Posterior vena cava (tissue), 2 donors: Measurements from ENCODE around the gene ALDH3B2. TPM values are rescaled to one million over a fixed set of nuclear protein-coding genes. Genes with fewer than 3 reads are reported as not detected.
"Not testable (repeated sequence)": the region's sequence is repeated elsewhere in the genome, so short reads cannot be mapped to it uniquely, and the experiment has no call there.

Source experiments
- DNase-seq: peaks from one replicate; pipeline ENCODE4 v3.0.0-alpha.2; 2020; ENCODE audit warnings: low spot score
- intact Hi-C, 2 donors: fragments of 100-400 bp; cut with DNase I; formaldehyde crosslinking; loops; one replicate each; pipeline versions ENCODE4 v1.14.1 to v1.14.2; 2022 to 2023
- total RNA-seq, 2 donors: library from RNA; stranded (reverse); fragmentation: NEBNext Ultra II Directional; extraction: Animal tissue kit (Norgen Biotek cat#: 25700); gene quantifications; one replicate each; pipeline ENCODE4 v1.2.1, GENCODE V29; 2021
- donor health status: DM: yes; HTN: yes; CAD: no.
- donor health status: DM: yes; HTN: yes; CAD: no.

The ALDH3B2 gene
- total RNA-seq, 2 donors from 2014 or later: not detected

DNA sequence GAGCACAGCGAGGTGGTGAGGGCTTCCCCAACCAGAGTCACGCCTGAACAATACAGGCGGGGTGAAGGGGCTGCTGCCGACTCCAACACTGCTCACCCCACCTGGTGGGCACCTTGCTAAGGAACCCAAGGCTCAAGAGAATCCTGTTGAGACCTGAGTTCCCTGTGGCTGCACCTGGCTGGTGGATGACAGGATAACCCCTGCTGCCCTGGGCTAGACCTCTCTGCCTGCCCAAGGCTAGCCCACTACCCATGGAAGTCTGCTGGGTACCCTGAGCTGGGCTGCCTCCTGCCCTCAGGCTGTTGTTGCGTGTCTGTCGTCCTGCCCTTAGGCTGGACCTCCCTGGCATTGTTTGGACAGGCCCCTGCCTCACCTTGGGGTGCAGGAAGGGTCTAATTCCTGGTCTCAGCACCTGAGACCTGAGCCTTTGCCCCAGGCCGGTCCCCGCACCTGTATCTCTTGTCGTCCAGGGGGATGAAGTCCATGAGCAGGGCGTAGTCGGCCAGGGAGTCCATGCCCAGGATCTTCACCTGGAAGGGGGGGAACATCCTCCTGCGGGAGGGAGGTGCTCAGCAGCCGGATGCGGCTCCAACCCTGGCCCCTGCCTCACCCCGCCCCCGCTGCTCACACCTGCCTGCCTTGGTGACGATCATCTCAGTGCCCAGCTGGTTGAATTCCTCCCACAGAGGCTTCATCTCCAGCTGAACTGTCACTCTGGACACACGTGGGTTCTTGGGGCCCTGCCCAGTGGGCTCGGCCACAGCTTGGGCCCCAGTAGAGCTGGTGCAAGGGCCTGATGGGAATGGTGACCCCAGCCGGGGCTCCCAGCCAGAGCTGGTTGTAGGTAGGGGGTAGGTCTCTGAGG, 39.8 kb downstream of the ALDH3B2 start:
- peak; percentile 69 for DNase-seq
- intact Hi-C loops: no loop called here

- intact Hi-C loops: no loop called here
- DNase-seq: peak; percentile 74
These were observed 40.6 kb downstream of the ALDH3B2 start for GRCh38 chr11:67633758-67634365.

DNA sequence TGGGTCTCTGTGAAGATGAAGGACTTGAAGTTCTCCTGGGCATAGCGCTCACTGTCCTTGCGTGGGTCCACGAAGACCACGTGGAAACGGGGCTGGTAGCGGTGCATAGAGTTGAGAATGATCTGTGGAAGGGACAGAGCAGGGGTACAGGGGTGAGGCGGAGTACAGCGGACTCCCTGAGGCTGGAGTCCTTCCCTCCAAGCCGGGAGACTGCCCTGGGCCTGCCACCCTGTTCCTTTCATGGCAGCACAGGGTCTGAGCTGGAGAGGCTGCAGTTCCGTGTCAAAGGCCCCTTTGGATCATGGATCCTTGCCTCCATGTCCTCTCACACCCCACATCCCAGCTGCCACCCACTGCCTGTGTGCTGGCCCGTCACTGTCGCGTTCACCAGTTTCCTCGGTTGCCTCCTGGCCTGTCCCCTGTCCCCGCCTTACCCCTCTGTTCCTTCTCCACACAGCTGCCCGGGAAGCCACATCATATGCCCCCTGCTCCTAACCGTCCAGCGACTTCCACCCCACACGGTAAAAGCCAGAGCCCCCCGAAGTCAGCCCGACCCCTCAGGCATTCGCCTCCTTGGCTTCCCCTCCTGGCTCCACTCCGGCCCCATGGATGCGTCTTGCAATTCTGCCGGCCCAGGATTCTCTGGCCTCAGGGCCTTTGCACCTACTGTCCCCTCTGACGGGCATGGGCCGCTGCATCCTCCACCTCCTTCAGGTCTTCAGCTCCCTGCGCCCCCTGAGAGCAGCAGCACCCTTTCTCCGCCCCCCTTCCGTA, 41.3 kb downstream of the ALDH3B2 start:
- peak; percentile 80 for DNase-seq
- intact Hi-C loops: no loop called here

- intact Hi-C loops: no loop called here
- DNase-seq: peak; percentile 62
These were observed 42.0 kb downstream of the ALDH3B2 start for GRCh38 chr11:67632175-67632981.

- intact Hi-C loops: no loop called here
- DNase-seq: no peak
These were observed 42.6 kb downstream of the ALDH3B2 start for GRCh38 chr11:67631853-67632174.

GRCh38 chr11:67631411-67631810, 43.0 kb downstream of the ALDH3B2 start:
- intact Hi-C loops: no loop called here
- DNase-seq: peak; percentile 66

- intact Hi-C loops: no loop called here
- no peak for DNase-seq
These were observed 43.5 kb downstream of the ALDH3B2 start for GRCh38 chr11:67630943-67631331.

- intact Hi-C loops: no loop called here
- DNase-seq: peak; percentile 99
These were observed 44.0 kb downstream of the ALDH3B2 start for GRCh38 chr11:67630228-67630942.

DNA sequence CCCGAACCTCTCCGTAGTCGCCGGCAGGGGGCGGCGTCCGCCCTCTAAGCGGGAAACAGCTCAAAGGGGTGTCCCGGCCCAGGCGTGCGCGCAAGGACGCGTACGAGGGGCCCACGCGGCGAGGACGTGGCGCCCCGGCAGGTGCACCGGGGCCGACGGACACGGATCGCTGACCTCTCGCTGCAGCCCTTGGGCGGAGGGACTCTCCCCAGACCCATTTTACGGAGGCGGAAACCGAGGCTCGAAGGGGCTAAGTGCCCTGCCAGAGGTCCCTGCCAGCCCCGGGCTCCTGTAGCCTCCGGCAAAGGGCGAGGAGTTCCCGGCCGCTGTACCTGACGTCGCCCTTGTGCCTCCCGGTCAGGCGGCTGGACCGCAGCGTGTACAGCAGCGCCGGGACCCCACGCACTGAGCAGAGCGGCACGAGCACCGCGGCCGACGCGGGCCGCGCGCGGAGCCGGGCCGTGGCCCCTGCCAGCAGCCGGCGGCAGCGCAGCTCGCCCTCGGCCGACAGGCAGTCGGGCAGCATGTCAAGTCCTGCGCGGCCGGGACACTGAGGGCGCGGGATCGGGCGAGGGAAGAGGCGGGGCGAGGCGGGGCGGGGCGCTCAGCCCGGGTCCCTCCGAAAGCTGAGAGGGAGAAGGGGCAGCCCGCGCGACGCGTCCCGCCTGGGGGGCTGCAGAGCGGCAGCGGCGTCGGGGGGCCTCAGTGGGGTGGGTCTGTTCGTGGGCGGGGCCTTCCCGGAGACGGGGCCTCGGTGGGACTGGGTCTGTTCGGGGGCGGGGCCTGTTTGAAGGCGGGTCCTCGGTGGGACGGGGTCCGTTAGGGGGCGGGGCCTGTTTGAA, 44.8 kb downstream of the ALDH3B2 start, which contains the start of gene NUDT8:
Gene NUDT8, minus strand, starts transcription at position 552 of the 842 bp plus-strand sequence. Its CDS starts 26 bp downstream, at position 526.
- intact Hi-C loops: no loop called here

GRCh38 chr11:67628710-67629385, 45.6 kb downstream of the ALDH3B2 start:
- peak; percentile 81 for DNase-seq
- intact Hi-C loops: no loop called here

More for the DNA sequence above, 44.8 kb downstream of the ALDH3B2 start, which contains the start of gene NUDT8:
- DNase-seq: peak; percentile 96

- intact Hi-C loops: no loop called here
- peak; percentile 76 for DNase-seq
These were observed 46.4 kb downstream of the ALDH3B2 start for GRCh38 chr11:67627812-67628624.

- DNase-seq: peak; percentile 58
- intact Hi-C loops: no loop called here
These were observed 47.0 kb downstream of the ALDH3B2 start for GRCh38 chr11:67627441-67627811.

DNA sequence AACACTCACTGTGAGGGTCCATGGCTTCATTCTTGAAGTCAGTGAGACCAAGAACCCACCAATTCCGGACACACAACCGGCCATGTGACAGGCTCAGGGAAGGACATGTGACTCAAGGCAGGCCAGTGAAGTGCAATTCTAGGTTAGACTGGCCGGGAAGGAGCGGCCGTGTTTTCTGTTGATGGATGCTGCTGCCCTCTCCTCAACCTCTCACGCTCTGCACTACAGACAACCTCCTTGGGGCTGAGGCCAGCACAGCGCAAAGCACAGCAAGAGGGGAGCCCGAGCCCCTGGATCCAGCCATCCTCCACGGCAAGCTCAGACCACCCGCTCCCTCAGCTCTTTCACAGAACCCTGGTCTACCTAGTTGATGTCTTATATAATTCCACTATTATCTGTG, 47.5 kb downstream of the ALDH3B2 start:
- intact Hi-C loops: no loop called here
- DNase-seq: no peak

DNA sequence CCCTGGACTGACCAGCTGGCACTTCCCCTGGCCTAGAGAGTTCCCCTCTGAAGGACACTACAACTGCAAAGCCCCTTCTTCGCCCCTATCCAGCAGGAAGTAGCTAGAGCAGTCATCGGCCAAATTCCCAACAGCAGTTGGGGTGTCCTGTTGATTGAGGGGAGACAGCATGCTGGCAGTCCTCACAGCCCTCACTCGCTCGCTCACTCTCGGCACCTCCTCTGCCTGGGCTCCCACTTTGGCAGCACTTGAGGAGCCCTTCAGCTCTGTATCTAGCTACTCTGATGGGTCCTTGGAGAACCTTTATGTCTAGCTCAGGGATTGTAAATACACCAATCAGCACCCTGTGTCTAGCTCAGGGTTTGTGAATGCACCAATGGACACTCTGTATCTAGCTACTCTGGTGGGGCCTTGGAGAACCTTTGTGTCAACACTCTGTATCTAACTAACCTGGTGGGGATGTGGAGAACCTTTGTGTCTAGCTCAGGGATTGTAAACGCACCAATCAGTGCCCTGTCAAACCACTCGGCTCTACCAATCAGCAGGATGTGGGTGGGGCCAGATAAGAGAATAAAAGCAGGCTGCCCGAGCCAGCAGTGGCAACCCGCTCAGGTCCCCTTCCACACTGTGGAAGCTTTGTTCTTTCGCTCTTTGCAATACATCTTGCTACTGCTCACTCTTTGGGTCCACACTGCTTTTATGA, 48.1 kb downstream of the ALDH3B2 start:
- DNase-seq, intact Hi-C loops: not testable (repeated sequence)

DNA sequence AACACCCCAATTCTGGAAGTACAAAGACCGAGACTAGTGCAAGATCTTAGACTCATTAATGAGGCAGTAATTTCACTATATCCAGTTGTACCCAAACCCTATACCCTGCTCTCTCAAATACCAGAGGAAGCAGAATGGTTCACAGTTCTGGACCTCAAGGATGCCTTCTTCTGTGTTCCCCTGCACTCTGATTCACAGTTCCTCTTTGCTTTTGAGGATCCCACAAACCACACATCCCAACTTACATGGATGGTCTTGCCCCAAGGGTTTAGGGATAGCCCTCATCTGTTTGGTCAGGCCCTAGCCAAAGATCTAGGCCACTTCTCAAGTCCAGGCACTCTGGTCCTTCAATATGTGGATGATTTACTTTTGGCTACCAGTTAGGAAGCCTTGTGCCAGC, 50.6 kb downstream of the ALDH3B2 start:
- DNase-seq, intact Hi-C loops: not testable (repeated sequence)

- intact Hi-C loops, DNase-seq: not testable (repeated sequence)
These were observed 51.5 kb downstream of the ALDH3B2 start for GRCh38 chr11:67622905-67623304.
